GM19043 (cell line): ENCODE data around the gene MCOLN3.

Source experiments
- ATAC-seq: cut with Tn5 transposase; IDR thresholded peaks from one replicate; pipeline ENCODE4 v1.9.1; 2021; ENCODE audit warnings: low read depth; ENCODE audit not compliant: unreplicated experiment

The MCOLN3 gene, protein sequence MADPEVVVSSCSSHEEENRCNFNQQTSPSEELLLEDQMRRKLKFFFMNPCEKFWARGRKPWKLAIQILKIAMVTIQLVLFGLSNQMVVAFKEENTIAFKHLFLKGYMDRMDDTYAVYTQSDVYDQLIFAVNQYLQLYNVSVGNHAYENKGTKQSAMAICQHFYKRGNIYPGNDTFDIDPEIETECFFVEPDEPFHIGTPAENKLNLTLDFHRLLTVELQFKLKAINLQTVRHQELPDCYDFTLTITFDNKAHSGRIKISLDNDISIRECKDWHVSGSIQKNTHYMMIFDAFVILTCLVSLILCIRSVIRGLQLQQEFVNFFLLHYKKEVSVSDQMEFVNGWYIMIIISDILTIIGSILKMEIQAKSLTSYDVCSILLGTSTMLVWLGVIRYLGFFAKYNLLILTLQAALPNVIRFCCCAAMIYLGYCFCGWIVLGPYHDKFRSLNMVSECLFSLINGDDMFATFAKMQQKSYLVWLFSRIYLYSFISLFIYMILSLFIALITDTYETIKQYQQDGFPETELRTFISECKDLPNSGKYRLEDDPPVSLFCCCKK

GRCh38 chr1:85048296-85049064 lies at the start of gene MCOLN3:
TSS of gene MCOLN3 (minus strand) at chr1:85048500. CDS start at chr1:85045360, 3,140 bp downstream.
- peak; percentile 48 for ATAC-seq

DNA sequence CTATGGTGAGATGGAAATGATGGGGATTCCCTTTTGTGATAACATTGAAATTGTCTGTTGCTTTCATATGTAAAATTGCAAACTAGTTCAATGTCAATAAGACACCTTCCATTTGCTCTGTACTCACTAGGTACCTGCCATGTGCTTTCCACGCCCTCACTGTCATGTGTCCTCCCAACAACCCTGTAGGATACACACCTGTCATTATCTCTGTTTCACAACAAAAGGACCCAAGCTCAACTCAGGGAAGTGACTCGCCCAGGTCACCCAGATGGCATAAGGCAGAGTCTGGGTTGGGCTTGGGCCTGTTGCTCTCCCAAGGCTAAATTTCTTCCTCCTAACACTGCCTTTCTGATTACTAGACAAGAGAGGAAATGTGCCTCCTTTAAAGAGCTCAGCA lies 45.3 kb upstream of the MCOLN3 start:
- no peak for ATAC-seq

GRCh38 chr1:85091671-85092280 lies 43.5 kb upstream of the MCOLN3 start:
- peak; percentile 56 for ATAC-seq

DNA sequence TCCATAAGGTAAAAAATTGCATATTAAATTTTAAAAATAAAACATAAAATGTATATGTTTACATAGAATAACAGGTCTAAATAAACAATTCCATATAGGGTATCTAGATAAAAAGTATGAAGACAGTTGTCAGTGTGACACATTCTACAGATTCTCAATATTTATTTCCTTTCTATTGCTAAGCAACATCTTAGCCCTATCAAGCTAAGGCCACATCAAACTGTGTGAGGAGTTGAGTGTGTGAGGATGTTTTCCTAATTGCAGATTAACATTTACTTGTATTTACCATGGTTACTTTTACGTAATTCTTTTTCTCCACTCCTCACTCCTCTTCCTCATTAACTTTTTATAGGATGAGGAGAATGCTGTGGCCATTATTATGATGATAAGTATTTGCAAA lies 41.9 kb upstream of the MCOLN3 start:
- no peak for ATAC-seq

DNA sequence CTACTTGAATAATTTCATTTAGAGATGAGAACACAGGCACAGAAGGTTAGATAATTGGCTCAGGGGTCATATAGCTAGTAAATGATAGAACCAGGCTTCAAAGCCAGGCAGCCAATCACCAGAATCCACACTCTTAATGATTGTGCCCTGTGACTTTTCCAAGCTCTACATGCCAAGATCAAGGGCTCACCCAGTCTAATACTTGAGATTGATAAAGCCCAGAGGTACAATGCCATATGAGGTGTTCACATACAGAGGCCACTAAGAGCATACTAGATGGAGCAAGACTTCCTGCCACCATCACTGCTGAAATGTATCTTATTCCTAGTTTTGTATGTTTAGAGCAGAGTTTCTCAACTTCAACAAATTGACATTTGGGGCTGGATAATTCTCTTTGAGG lies 40.9 kb upstream of the MCOLN3 start:
- no peak for ATAC-seq

- ATAC-seq: no peak
These were observed 40.1 kb upstream of the MCOLN3 start for GRCh38 chr1:85088408-85088784.

DNA sequence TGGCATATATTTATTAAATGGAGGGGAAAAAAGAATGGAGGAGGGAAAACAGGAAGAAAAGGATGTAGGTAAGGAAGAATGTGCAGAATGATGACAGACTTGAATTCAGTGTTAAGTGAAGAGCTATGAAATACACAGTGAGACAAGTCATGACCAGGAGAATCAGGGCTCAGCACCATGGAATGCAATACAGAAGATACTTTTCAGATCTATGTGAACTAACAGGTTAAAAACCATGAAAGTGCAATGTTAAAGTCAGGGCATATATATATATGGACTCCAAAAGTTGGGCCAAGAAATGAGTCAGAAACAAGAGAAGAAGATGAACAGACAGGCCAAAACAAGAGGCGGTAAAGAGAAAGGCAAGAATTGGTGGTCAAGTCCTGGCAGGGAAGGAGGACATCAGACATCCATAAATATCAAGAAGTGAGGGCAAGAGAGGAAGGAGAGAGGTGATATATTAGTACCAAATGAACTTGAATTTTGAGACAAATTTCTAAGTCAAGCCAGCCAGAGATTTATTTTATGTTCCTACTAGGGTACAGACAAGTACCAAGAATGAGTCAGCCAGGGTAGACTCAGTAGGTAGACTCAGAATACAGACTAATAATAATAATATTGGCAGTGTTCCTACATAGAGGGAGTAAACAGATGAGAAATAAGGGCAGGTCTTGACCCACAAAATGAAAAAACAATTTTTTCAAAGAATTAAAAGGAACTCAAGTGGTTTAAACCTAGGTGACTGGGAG lies 39.5 kb upstream of the MCOLN3 start:
- no peak for ATAC-seq

- no peak for ATAC-seq
These were observed 37.1 kb upstream of the MCOLN3 start for GRCh38 chr1:85085417-85085816.

DNA sequence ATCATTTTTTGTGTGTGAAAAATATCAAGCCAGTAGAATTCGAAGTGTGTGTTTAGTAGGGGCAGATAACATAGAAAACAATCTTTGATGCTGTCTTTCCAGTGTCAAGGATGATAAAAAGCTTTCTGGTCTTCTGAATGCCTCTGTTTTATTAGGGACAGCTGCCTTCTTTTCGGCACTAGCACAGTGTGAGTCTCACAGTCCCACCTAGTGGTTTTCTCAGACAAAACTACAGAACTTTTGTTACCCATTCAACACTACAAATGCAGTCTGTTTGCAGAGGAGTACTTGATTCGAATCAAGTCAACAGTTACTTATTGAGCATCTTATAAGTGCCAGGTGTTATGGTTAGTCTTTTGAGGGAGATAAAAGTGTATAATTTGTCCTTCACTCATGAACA lies 30.6 kb upstream of the MCOLN3 start:
- ATAC-seq: no peak

GRCh38 chr1:85074365-85074964 lies 26.2 kb upstream of the MCOLN3 start:
- ATAC-seq: no peak

- no peak for ATAC-seq
These were observed 22.7 kb upstream of the MCOLN3 start for GRCh38 chr1:85070972-85071492.

GRCh38 chr1:85068846-85069245 lies 20.5 kb upstream of the MCOLN3 start:
- no peak for ATAC-seq

- ATAC-seq: no peak
These were observed 17.2 kb upstream of the MCOLN3 start for GRCh38 chr1:85065550-85065949.

- ATAC-seq: no peak
These were observed 14.2 kb upstream of the MCOLN3 start for GRCh38 chr1:85062425-85063026.

GRCh38 chr1:85061711-85062424 lies 13.6 kb upstream of the MCOLN3 start:
- ATAC-seq: peak; percentile 99

DNA sequence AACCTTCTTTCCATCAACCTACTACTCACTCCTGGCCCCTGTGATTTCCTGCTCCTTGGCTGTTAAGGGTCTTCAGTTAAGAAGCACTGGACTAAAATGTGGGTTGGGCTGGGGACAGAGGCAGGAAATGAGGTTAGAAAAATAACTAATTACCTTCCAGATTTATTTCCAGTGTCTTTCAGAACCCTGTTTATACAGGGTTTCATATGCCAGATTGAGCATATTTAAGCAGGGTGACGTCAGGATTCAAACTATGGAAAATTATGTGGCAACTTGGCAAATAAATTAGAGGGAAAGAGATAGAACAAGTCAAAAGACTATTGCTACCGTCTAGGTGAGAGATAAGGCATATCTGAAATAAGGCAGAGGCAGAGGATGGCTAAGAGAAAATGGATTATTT lies 11.7 kb upstream of the MCOLN3 start:
- ATAC-seq: no peak

DNA sequence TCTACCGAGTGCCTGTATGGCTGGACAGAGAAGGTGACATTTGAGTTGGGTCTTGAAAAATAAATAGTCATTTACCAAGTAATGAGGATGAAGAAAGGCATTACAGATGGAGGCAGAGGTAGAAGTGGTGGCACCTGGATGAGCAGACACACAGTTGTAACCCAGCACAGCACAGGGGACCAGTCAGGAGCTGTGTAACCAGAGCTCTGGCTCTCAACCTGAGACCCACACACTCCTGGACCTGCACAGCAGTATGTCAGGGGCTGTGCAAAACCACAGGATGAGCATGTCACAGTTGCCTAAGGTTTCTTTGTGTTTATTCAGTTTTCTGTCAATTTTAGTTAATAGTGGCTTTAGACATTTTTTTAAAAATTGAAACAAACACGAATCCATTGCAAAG lies 11.3 kb upstream of the MCOLN3 start:
- no peak for ATAC-seq

GRCh38 chr1:85058786-85059185 lies 10.5 kb upstream of the MCOLN3 start:
- no peak for ATAC-seq

GRCh38 chr1:85058311-85058710 lies 10.0 kb upstream of the MCOLN3 start:
- ATAC-seq: no peak
